Keratinocyte (primary cell): Measurements from ENCODE around the gene GNA14. TPM values are rescaled to one million over a fixed set of nuclear protein-coding genes. Genes with fewer than 3 reads are reported as not detected.

Experiments used
- DNase-seq: peaks from one replicate; pipeline ENCODE4 v3.0.0-alpha.2; 2011; ENCODE audit warnings: low read depth, missing footprints, low spot score
- FAIRE-seq: peaks from 2 replicates; lab custom pipeline; 2011; peaks lifted over from hg19 to GRCh38; lab: Jason Lieb, UNC
- H2AFZ ChIP-seq: 2 replicates; pipeline ENCODE4 v1.6.0; 2012; ENCODE audit warnings: low read length, control low read depth, inconsistent platforms; ENCODE audit not compliant: control insufficient read depth
- H3K27ac ChIP-seq: 2 replicates; pipeline ENCODE4 v1.5.1; 2011; ENCODE audit warnings: low read length; ENCODE audit not compliant: control insufficient read depth, insufficient read depth
- H3K27me3 ChIP-seq: 3 replicates; pipeline ENCODE4 v1.6.0; 2011; ENCODE audit warnings: low read length; ENCODE audit not compliant: control insufficient read depth, insufficient read depth; ENCODE audit errors: extremely low read depth
- H3K36me3 ChIP-seq, 2 experiments: 2 replicates in 1 of 2; 3 replicates in 1 of 2; pipeline ENCODE4 v1.5.1; 2011; ENCODE audit warnings: low read length in 2 of 2, mild to moderate bottlenecking in 1 of 2; ENCODE audit not compliant: control insufficient read depth in 2 of 2, insufficient read depth in 2 of 2; ENCODE audit errors: extremely low read depth in 1 of 2
- H3K4me1 ChIP-seq: 3 replicates; pipeline ENCODE4 v1.5.1; 2011; ENCODE audit warnings: low read length; ENCODE audit not compliant: control insufficient read depth, insufficient read depth; ENCODE audit errors: extremely low read depth
- H3K4me2 ChIP-seq: 3 replicates; pipeline ENCODE4 v1.6.0; 2011; ENCODE audit warnings: low read depth, low read length; ENCODE audit not compliant: control insufficient read depth, insufficient read depth; ENCODE audit errors: extremely low read depth
- H3K4me3 ChIP-seq, 3 experiments: fragments of 200-600 bp in 1 of 3; sonication (generic) in 1 of 3; 2 replicates in 2 of 3; 3 replicates in 1 of 3; pipeline ENCODE4 v1.5.1; 2011 to 2016; ENCODE audit warnings: low read length in 3 of 3, mild to moderate bottlenecking in 3 of 3, control low read depth in 2 of 3, inconsistent platforms in 1 of 3, low read depth in 1 of 3, mixed read lengths in 1 of 3, mixed run types in 1 of 3, moderate library complexity in 1 of 3; ENCODE audit not compliant: control insufficient read depth in 2 of 3, insufficient read depth in 2 of 3; ENCODE audit errors: extremely low read depth in 1 of 3
- H3K79me2 ChIP-seq: 2 replicates; pipeline ENCODE4 v1.6.0; 2012; ENCODE audit warnings: low read length; ENCODE audit not compliant: control insufficient read depth, insufficient read depth
- H3K9ac ChIP-seq: 3 replicates; pipeline ENCODE4 v1.6.0; 2011; ENCODE audit warnings: low read length; ENCODE audit not compliant: control insufficient read depth, insufficient read depth; ENCODE audit errors: extremely low read depth
- H3K9me1 ChIP-seq: 3 replicates; pipeline ENCODE4 v1.6.0; 2011; ENCODE audit warnings: low read length; ENCODE audit not compliant: control insufficient read depth, insufficient read depth; ENCODE audit errors: extremely low read depth
- H3K9me3 ChIP-seq: 2 replicates; pipeline ENCODE4 v1.5.1; 2012; ENCODE audit warnings: low read depth, low read length; ENCODE audit not compliant: control insufficient read depth
- H4K20me1 ChIP-seq: 3 replicates; pipeline ENCODE4 v1.6.0; 2011; ENCODE audit warnings: low read length; ENCODE audit not compliant: control insufficient read depth, insufficient read depth; ENCODE audit errors: extremely low read depth
- EZH2 ChIP-seq: IDR thresholded peaks from one replicate; pipeline ENCODE4 v1.6.1; 2012; ENCODE audit warnings: inconsistent platforms, mild to moderate bottlenecking, low read length, moderate library complexity
- dilution Hi-C: fragments of 300-500 bp; cut with MboI; formaldehyde crosslinking; loops from one replicate; pipeline ENCODE4 v1.7.0; 2020; ENCODE audit warnings: low sequenced_read_pairs; ENCODE audit not compliant: extremely low pct_ligation_motif_present
- polyA plus RNA-seq, 5 experiments: library from polyadenylated mRNA; depleted of rRNA in 3 of 5; stranded (reverse) in 3 of 5; stranded (forward) in 1 of 5; unstranded in 1 of 5; fragments of >200 nt; gene quantifications; 1 replicate in 1 of 5; 2 replicates in 3 of 5; 3 replicates in 1 of 5; pipeline versions ENCODE4 v1.2.1 to v1.2.3, GENCODE V29; 2011 to 2012; ENCODE audit warnings: missing spikeins in 2 of 5, low read depth in 1 of 5, low replicate concordance in 1 of 5
- TF ChIP-seq, protein P1 (sequence below), 3 experiments: IDR thresholded peaks in 1 of 3; conservative IDR thresholded peaks in 1 of 3; optimal IDR thresholded peaks in 1 of 3; 2 replicates in 2 of 3; 3 replicates in 1 of 3; pipeline versions ENCODE3 to v1.5.1; 2011; ENCODE audit warnings: low read length in 3 of 3, mild to moderate bottlenecking in 3 of 3, moderate library complexity in 2 of 3, control low read depth in 1 of 3, inconsistent platforms in 1 of 3; ENCODE audit not compliant: insufficient read depth in 2 of 3; ENCODE audit errors: extremely low read depth in 1 of 3

The GNA14 gene
- polyA plus RNA-seq, 1 donor (not counting 4 experiments of a cell fraction or from before 2014, with no cell fraction given) = not detected

DNA sequence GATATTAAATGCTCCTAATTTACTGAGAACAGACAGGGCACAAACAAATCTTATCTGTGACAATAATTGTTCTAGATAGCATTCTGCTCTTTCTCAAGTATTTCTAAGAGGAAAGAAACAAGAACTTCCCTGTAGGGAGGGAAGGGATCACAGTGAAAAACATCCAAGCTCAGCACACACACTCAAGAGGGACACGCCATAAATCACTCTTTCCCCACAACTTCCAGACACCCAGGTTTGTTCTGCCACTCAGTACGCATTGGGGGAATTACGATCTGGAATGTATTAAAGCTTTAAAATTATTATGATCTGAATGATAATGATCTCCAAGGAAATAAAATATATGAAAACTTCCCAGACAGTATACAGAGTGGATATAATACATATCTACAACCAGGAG, 221.4 kb downstream of the GNA14 start:
- TF ChIP-seq, protein P1, sequence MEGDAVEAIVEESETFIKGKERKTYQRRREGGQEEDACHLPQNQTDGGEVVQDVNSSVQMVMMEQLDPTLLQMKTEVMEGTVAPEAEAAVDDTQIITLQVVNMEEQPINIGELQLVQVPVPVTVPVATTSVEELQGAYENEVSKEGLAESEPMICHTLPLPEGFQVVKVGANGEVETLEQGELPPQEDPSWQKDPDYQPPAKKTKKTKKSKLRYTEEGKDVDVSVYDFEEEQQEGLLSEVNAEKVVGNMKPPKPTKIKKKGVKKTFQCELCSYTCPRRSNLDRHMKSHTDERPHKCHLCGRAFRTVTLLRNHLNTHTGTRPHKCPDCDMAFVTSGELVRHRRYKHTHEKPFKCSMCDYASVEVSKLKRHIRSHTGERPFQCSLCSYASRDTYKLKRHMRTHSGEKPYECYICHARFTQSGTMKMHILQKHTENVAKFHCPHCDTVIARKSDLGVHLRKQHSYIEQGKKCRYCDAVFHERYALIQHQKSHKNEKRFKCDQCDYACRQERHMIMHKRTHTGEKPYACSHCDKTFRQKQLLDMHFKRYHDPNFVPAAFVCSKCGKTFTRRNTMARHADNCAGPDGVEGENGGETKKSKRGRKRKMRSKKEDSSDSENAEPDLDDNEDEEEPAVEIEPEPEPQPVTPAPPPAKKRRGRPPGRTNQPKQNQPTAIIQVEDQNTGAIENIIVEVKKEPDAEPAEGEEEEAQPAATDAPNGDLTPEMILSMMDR (optimal IDR thresholded peaks at IDR 0.05 in 1 of 3, IDR thresholded peaks at IDR 0.05 in 1 of 3, conservative IDR thresholded peaks at IDR 0.05 in 1 of 3; ENCODE audit: extremely low read depth in 1 of 3, insufficient read depth in 2 of 3, low read length in 3 of 3) = no peak
- TF ChIP-seq EZH2 = no peak
- no peak for DNase-seq
- Histone ChIP-seq H3K9me1 (no peaks in the 10 kb centered on the region), H2AFZ (no peak overlapping the region), H3K9ac (no peak overlapping the region), H3K4me1 (no peaks in the 10 kb centered on the region), H3K36me3 (no peaks in the 10 kb centered on the region), H3K27me3 (no peaks in the 10 kb centered on the region), H3K4me2 (no peak overlapping the region), H3K9me3 (no peaks in the 10 kb centered on the region), H3K4me3 (no peak overlapping the region), H4K20me1 (no peaks in the 10 kb centered on the region), H3K79me2 (no peaks in the 10 kb centered on the region), H3K27ac (no peak overlapping the region)
- dilution Hi-C loops = no loop called here
- FAIRE-seq = no peak

DNA sequence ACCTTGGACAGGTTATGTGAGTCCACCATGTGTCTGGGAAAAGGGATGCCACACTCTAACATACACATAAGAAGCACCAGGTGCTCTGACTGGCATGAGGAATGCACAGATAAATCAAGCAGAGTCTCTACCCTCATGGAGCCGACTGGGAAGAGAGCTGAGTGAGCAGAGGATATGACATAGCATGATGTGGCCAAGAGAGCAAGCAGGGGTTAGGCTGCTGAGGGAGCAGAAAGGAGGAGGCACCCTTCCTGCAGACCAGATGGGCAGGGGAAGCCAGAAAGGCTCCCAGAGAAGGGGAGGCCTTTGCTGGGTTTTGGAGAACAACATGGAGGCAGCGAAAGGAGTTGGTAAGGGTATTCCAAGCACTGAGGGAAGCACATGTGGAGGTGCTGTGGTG, 223.1 kb downstream of the GNA14 start:
- H3K9ac ChIP-seq = no peak overlapping the region
- H3K9me1 ChIP-seq = no peaks in the 10 kb centered on the region
- no peaks in the 10 kb centered on the region for H3K9me3 ChIP-seq
- no peaks in the 10 kb centered on the region for H3K27me3 ChIP-seq
- no peak overlapping the region for H3K4me2 ChIP-seq
- no peaks in the 10 kb centered on the region for H3K4me1 ChIP-seq
- H3K36me3 ChIP-seq = no peaks in the 10 kb centered on the region
- H2AFZ ChIP-seq = no peak overlapping the region
- no peak overlapping the region for H3K27ac ChIP-seq
- no peak for DNase-seq
- no peak overlapping the region for H3K4me3 ChIP-seq
- no peak for TF ChIP-seq EZH2
- TF ChIP-seq, protein P1 (optimal IDR thresholded peaks at IDR 0.05 in 1 of 3, IDR thresholded peaks at IDR 0.05 in 1 of 3, conservative IDR thresholded peaks at IDR 0.05 in 1 of 3; ENCODE audit: extremely low read depth in 1 of 3, insufficient read depth in 2 of 3, low read length in 3 of 3) = no peak
- no peaks in the 10 kb centered on the region for H3K79me2 ChIP-seq
- dilution Hi-C loops = no loop called here
- no peaks in the 10 kb centered on the region for H4K20me1 ChIP-seq
- FAIRE-seq = no peak
